Left renal cortex interstitium (tissue), 4 donors: Measurements from ENCODE around the gene C12orf76. TPM values are rescaled to one million over a fixed set of nuclear protein-coding genes. Genes with fewer than 3 reads are reported as not detected.
"Not testable (repeated sequence)": the region's sequence is repeated elsewhere in the genome, so short reads cannot be mapped to it uniquely, and the experiment has no call there.

Experiments used
- DNase-seq, 4 donors: peaks; one replicate each; pipeline ENCODE4 v3.0.0-alpha.2; 2013; ENCODE audit warnings: low read depth in 4 of 4, low spot score in 2 of 4, missing footprints in 1 of 4
- polyA plus RNA-seq, 4 donors: library from polyadenylated mRNA; unstranded; fragments of 120-200 nt; gene quantifications; one replicate each; pipeline ENCODE4 v1.2.1, GENCODE V29; 2013; ENCODE audit not compliant: insufficient read length in 4 of 4

The C12orf76 gene
- polyA plus RNA-seq, 4 donors: 30.9 to 41.9 (median 34.2) TPM

GRCh38 chr12:110067531-110067930 lies 19.2 kb upstream of the C12orf76 start:
- no peak for DNase-seq

GRCh38 chr12:110065540-110065939 lies 17.2 kb upstream of the C12orf76 start:
- no peak for DNase-seq

GRCh38 chr12:110062241-110062640 lies 13.9 kb upstream of the C12orf76 start:
- no peak for DNase-seq

GRCh38 chr12:110059651-110060000 lies 11.3 kb upstream of the C12orf76 start:
- no peak for DNase-seq

- no peak for DNase-seq
Observed at GRCh38 chr12:110058875-110059615, 10.7 kb upstream of the C12orf76 start.

- DNase-seq: not testable (repeated sequence)
Observed at GRCh38 chr12:110056643-110057042, 8.3 kb upstream of the C12orf76 start.

- not testable (repeated sequence) for DNase-seq
Observed at GRCh38 chr12:110055375-110056352, 7.3 kb upstream of the C12orf76 start.

- DNase-seq: no peak
Observed at GRCh38 chr12:110050927-110051326, 2.6 kb upstream of the C12orf76 start.

- not testable (repeated sequence) for DNase-seq
Observed at GRCh38 chr12:110049666-110050065, 1.3 kb upstream of the C12orf76 start.

- DNase-seq: not testable (repeated sequence)
Observed at GRCh38 chr12:110049034-110049433, 712 bp upstream of the C12orf76 start.

GRCh38 chr12:110047297-110047940 lies 903 bp downstream of the C12orf76 start:
- DNase-seq: no peak

- no peak for DNase-seq
Observed at GRCh38 chr12:110046451-110047187, 1.7 kb downstream of the C12orf76 start.

GRCh38 chr12:110042264-110042663 lies 6.1 kb downstream of the C12orf76 start:
- DNase-seq: no peak

GRCh38 chr12:110039085-110039807 lies 9.1 kb downstream of the C12orf76 start:
- no peak for DNase-seq

- no peak for DNase-seq
Observed at GRCh38 chr12:110038741-110039084, 9.6 kb downstream of the C12orf76 start.

- no peak for DNase-seq
Observed at GRCh38 chr12:110037315-110037714, 11.0 kb downstream of the C12orf76 start.

- DNase-seq: no peak
Observed at GRCh38 chr12:110035534-110036104, 12.7 kb downstream of the C12orf76 start.

GRCh38 chr12:110033888-110034287 lies 14.4 kb downstream of the C12orf76 start:
- no peak for DNase-seq

GRCh38 chr12:110029290-110029815 lies 19.0 kb downstream of the C12orf76 start:
- DNase-seq: no peak
